Naive B cell (primary cell): ENCODE results near the gene ZBTB21. TPM values are rescaled to one million over a fixed set of nuclear protein-coding genes. Genes with fewer than 3 reads are reported as not detected.
A peak's percentile ranks its signal among the peaks of the same experiment; 100 is the strongest.

Source experiments
- ATAC-seq, 2 donors: fragments of 150-1000 bp; cut with Tn5 transposase; 2 replicates each; pipeline ENCODE4 v1.10.0; 2021; ENCODE audit warnings: low read depth in 2 of 2, mild to moderate bottlenecking in 2 of 2, moderate library complexity in 2 of 2
- DNase-seq: peaks from one replicate; pipeline ENCODE4 v3.0.0; 2022
- H3K27ac Mint-ChIP-seq, 6 donors: one replicate each; pipeline ENCODE4 v1.8.0; 2020 to 2022; ENCODE audit warnings: mild to moderate bottlenecking in 6 of 6, mixed read lengths in 6 of 6, moderate library complexity in 5 of 6, inconsistent platforms in 2 of 6
- H3K27me3 Mint-ChIP-seq, 3 donors: one replicate each; pipeline ENCODE4 v1.8.0; 2021 to 2022; ENCODE audit warnings: mixed read lengths in 3 of 3, mild to moderate bottlenecking in 1 of 3
- H3K36me3 Mint-ChIP-seq, 2 donors: one replicate each; pipeline ENCODE4 v1.8.0; 2020 to 2022; ENCODE audit warnings: mixed read lengths in 2 of 2, inconsistent platforms in 1 of 2, mild to moderate bottlenecking in 1 of 2
- H3K4me1 Mint-ChIP-seq, 3 donors: one replicate each; pipeline ENCODE4 v1.8.0; 2020 to 2022; ENCODE audit warnings: mixed read lengths in 3 of 3, inconsistent platforms in 1 of 3, mild to moderate bottlenecking in 1 of 3, moderate library complexity in 1 of 3
- H3K4me3 Mint-ChIP-seq, 8 donors: one replicate each; pipeline ENCODE4 v1.8.0; 2020 to 2022; ENCODE audit warnings: mild to moderate bottlenecking in 8 of 8, mixed read lengths in 8 of 8, moderate library complexity in 8 of 8, inconsistent platforms in 2 of 8
- H3K9me3 Mint-ChIP-seq, 7 donors: one replicate each; pipeline ENCODE4 v1.8.0; 2020 to 2022; ENCODE audit warnings: mixed read lengths in 7 of 7, mild to moderate bottlenecking in 5 of 7, inconsistent platforms in 2 of 7, moderate library complexity in 1 of 7
- polyA plus RNA-seq, 6 donors: library from polyadenylated mRNA; unstranded; fragments of 300-500 nt; fragmentation: Illumina TruSeq; gene quantifications; one replicate each; pipeline ENCODE4 v1.2.3, GENCODE V29; 2021; ENCODE audit warnings: low read depth in 6 of 6

The ZBTB21 gene
- polyA plus RNA-seq, 6 donors from 2014 or later = 4.9 to 17.1 (median 13.3) TPM

DNA sequence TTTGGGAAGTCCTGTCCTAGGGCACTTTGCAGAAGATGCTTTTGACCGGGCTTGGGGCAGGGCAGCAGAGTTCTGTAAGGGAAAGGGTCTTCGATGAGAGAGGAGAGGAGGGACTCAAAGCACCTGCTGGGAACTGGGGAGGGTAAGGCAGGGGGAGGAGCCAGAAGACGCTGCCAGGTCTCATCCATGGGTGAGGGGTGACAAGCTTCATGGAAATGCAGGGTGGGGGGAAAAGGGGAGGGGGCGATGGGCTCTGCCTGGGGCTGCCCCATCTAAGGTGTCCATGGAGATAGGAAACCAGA lies 35.5 kb downstream of the ZBTB21 start:
- DNase-seq (no peak), ATAC-seq (no peak)
- Mint-ChIP-seq H3K4me3 (no peak overlapping the region), H3K27me3 (peaks cover 0 to 5% (median 0%) of the 10 kb centered on the region in 3 donors), H3K27ac (peak overlapping the region in 1 of 6 donors; percentile 66), H3K9me3 (peaks cover 3 to 8% (median 8%) of the 10 kb centered on the region in 7 donors), H3K36me3 (peaks cover 0 to 9% of the 10 kb centered on the region in 2 donors), H3K4me1 (peaks cover 11 to 12% (median 11%) of the 10 kb centered on the region in 3 donors)

DNA sequence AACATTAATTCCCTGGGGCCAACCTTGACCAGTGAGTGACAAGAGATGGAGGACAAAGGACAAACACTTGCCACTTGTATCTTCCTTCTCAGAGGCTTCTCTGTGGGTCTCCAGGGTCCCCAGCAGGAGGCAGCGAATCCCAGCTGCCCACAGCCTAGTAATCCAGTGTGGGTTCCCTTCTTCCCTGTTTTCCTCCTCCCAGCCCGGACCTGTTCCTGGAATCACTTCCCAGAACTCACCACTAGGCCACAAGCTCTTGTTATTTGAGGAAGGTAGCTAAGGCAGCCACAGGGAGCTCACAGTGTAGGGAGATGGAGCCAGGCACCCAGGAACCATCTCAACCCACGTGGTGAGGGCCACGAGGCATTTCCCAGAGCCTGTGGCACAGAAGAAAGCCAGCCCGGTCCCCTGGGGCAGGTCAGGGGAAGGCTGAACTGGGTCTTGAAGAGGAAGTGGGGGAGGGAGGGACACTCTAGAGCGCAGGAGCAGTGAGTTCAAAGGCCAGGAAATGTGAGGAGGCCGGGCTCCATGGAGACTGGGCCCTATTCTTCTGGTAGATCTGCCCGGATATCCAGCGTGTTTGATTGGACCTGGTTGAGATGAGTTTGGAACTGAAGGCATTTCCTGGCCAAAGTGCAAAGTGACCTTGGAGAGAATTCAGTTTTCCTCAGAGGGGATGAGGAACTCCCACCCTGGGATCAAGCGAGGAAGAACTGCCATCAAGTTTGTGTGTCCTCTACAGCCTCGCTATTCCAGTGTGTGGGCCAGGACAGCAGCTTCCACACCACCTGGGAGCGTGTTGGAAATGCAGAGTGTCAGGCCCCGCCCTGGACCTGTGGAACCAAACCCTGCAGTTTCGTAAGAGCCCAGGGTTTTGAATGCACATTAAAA lies 36.1 kb downstream of the ZBTB21 start:
- Mint-ChIP-seq H3K36me3 (peaks cover 0 to 3% of the 10 kb centered on the region in 2 donors), H3K27me3 (no peaks in the 10 kb centered on the region), H3K4me3 (peak overlapping the region in 1 of 8 donors; percentile 21), H3K9me3 (peaks cover 1 to 3% (median 2%) of the 10 kb centered on the region in 7 donors), H3K27ac (peak overlapping the region in 1 of 6 donors; percentile 73), H3K4me1 (peaks cover 11 to 12% (median 11%) of the 10 kb centered on the region in 3 donors)
- DNase-seq (no peak), ATAC-seq (peak; percentile 28 to 60)

DNA sequence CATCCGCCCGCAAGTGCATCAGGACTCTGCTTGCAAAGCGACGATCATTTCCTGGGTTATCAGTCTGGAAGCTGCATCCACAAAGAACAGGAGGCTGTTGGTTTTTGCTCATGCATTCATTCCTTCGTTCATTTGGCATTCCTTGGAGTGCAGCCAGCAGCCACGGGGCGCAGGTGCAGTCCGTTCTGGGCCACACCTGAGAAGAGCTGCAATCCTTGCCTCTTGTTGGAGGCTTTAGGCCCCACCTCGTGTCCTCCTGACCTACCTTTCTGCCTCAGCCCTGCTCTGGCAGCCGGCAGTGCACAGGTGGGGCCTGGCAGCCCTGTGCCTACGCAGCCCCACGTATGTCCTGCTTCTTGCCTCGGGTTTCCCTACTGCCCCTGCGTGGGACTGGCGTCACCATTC lies 36.7 kb downstream of the ZBTB21 start:
- Mint-ChIP-seq H3K27me3 (no peaks in the 10 kb centered on the region), H3K36me3 (no peaks in the 10 kb centered on the region), H3K4me3 (no peak overlapping the region), H3K9me3 (no peaks in the 10 kb centered on the region), H3K4me1 (peaks cover 11 to 17% (median 11%) of the 10 kb centered on the region in 3 donors), H3K27ac (no peak overlapping the region)
- ATAC-seq (no peak), DNase-seq (no peak)

DNA sequence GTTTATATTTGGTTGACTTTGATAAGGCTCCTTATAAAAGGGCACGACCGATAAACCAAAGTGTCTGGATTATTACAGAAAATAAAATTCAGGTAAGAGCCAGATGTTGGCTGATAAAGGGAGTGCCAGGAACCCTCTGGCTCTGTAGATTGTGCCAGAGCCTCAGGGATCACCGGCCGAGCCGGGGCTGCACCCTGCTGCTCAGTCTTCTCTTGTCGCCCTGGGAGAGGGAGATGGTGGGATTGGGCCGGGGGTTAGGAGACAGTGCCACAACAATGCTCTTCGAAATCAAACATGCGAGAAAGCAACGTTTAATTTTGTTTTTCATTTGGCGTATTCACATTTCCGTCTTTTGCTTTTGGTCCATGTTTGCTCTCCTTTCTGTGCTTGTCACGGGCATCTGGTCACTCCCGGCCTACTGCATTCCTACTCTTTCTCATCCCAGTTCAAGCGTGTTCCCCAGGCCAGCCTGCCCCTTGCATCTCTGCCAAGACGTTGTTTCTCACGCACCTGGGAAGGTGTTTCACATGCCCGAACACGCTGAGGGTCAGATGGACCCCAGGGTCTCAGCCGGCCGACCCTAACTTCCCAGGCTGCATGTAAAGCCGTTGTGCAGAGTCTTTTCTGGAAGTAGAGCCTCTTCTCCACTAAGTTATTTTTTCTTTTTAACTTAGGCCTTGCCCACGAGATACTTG lies 37.5 kb downstream of the ZBTB21 start:
- no peak for ATAC-seq
- no peak overlapping the region for H3K27ac Mint-ChIP-seq
- DNase-seq = no peak
- H3K4me1 Mint-ChIP-seq = peaks cover 11 to 18% (median 11%) of the 10 kb centered on the region in 3 donors
- peaks cover 0 to under 1% (median 0%) of the 10 kb centered on the region in 3 donors for H3K27me3 Mint-ChIP-seq
- H3K4me3 Mint-ChIP-seq = no peak overlapping the region
- H3K9me3 Mint-ChIP-seq = no peaks in the 10 kb centered on the region
- no peaks in the 10 kb centered on the region for H3K36me3 Mint-ChIP-seq

DNA sequence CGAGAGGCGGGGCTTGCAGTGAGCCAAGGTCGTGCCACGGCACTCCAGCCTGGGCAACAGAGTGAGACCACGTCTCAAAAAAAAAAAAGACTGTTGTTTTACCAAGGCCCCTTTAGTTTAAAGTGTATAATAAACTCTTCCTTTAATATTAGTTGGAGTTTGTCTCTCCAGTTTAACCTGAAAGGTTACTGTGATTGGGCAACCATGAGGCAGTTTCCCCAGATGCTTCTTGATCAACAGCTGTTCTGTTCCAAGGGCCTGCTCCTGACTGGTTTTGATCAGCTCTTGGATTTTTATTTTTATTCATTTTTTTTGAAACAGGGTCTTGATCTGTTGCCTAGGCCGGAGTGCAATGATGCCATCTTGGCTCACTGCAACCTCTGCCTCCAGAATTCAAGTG lies 38.3 kb downstream of the ZBTB21 start:
- H3K9me3 Mint-ChIP-seq = no peaks in the 10 kb centered on the region
- peaks cover 11 to 18% (median 11%) of the 10 kb centered on the region in 3 donors for H3K4me1 Mint-ChIP-seq
- no peak overlapping the region for H3K27ac Mint-ChIP-seq
- peaks cover 0 to 8% (median 1%) of the 10 kb centered on the region in 3 donors for H3K27me3 Mint-ChIP-seq
- no peak for ATAC-seq
- no peaks in the 10 kb centered on the region for H3K36me3 Mint-ChIP-seq
- H3K4me3 Mint-ChIP-seq = no peak overlapping the region
- DNase-seq = no peak

DNA sequence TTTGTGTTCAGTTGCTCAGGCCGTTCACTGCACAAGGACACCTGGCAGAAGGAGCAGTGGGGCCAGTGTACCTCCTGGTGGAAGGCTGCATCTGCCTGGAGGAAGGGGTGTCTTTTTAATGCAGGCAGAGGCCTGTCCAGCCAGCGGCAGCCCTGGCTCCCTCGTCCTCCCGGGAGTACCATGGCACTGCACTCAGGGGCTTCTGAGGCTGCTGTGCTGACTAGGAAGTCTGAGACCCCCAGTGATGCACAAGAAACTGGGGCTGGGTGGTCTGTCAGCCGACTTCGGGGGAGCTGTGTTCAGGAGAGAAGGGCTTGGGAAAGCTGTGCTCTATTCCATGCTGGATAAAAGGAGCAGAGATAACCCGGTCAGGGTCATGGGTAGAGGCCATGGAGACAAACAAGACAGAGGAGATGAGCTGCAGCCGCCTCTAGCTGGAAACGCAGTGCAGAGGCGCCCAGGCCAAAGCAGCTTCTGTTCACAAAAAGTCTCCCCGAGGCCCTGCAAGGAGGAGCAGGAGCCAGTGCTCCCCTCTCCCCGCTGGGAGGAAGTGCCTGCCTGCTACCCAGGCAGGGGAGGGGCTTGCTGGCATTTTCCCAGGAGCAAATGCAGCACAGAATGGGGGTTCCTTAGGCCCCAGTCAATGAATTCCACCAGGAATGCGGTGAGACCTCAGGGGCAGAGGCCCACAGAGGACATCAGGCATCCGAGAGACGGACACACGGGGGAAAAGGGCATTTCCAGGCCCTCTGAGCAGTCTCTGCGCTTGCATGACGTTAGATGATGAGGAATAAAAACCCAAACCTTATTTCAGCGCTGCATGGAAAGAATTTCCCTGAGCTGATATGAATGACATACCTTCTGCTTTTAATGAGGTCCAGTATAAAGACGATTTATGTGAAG lies 39.2 kb downstream of the ZBTB21 start:
- H3K9me3 Mint-ChIP-seq = no peaks in the 10 kb centered on the region
- H3K4me1 Mint-ChIP-seq = peaks cover 11 to 18% (median 11%) of the 10 kb centered on the region in 3 donors
- H3K27me3 Mint-ChIP-seq = peaks cover 0 to 13% (median 5%) of the 10 kb centered on the region in 3 donors
- DNase-seq (no peak), ATAC-seq (no peak)
- no peaks in the 10 kb centered on the region for H3K36me3 Mint-ChIP-seq
- no peak overlapping the region for H3K27ac Mint-ChIP-seq
- no peak overlapping the region for H3K4me3 Mint-ChIP-seq

DNA sequence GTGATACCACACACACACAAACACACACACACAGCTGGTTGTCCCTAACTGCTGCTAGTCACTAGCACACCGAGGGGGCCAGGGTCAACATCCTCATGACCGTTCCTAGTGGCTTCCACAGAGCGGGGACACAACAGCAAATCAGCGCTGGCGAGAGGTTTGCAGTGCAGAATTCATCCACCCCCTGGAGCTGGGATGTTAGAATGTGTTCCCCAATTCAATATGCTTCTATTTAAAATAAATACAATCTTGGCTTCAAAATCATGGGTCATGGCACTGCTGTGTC lies 40.1 kb downstream of the ZBTB21 start:
- no peak for DNase-seq
- ATAC-seq = no peak
- no peaks in the 10 kb centered on the region for H3K9me3 Mint-ChIP-seq
- no peaks in the 10 kb centered on the region for H3K36me3 Mint-ChIP-seq
- peak overlapping the region in 1 of 8 donors; percentile 29 for H3K4me3 Mint-ChIP-seq
- peaks cover 5 to 17% (median 5%) of the 10 kb centered on the region in 3 donors for H3K27me3 Mint-ChIP-seq
- H3K27ac Mint-ChIP-seq = no peak overlapping the region
- peaks cover 14 to 24% (median 14%) of the 10 kb centered on the region in 3 donors for H3K4me1 Mint-ChIP-seq

DNA sequence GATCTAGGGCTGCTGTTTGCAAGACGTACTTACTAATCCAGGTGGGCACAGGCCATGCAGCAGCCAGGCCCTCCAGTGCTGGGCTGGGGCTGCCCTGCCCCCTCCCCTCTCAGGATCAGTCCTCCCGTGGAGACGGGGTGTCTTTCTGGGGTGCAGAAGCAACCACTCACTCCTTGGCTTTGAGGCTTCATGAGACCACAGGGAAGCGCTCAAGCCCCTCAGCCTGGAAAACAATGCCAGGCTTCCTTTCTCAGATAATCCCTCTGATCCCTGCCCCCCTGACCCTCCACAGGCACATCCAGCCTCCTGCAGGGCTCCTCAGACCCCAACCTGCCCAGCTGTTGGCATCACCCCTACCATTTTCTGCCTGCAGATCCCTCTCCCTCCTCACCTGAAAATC lies 42.5 kb downstream of the ZBTB21 start:
- Mint-ChIP-seq H3K9me3 (no peaks in the 10 kb centered on the region), H3K4me3 (no peak overlapping the region)

DNA sequence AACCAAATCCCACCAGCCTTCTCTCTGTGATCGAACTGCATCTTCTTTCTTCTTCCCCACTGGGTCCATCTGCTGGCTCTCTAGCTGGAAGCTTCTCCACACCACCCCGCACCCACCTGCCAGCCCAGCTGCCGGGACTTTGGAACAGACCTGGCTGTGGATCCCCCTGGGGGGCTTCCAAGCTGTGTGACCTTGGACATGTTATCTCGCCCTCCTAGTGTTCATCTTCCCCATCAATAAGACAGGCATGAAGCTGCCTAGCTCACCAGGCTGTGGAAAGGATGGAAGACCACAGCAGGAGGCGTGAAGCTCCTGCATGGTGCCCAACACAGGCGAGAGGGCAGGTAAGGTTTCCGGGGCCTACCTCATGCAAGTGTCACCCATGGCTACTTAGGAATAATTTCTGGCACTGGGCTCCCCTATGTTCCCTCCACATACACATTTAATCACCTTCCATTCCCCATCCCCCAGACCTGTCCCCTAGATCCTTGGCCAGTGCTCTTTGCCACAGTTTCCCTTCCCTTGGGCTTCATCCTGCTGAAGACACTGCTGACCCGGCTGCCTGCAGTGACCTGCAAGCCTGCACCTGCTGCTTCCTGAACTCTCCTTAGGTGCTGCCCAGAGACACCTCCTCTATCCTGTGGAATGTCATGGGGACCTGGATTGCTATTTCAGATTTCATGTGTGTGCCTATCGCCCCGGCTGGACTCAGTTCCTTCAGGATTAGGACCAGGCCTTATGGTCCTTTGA lies 43.1 kb downstream of the ZBTB21 start:
- Mint-ChIP-seq H3K4me1 (peaks cover 8 to 25% (median 12%) of the 10 kb centered on the region in 3 donors), H3K27me3 (peaks cover 5 to 24% (median 9%) of the 10 kb centered on the region in 3 donors), H3K27ac (peak overlapping the region in 2 of 6 donors; percentile 76 to 78), H3K4me3 (no peak overlapping the region), H3K9me3 (no peaks in the 10 kb centered on the region), H3K36me3 (no peaks in the 10 kb centered on the region)
- no peak for ATAC-seq
- no peak for DNase-seq

More for the DNA sequence above, 42.5 kb downstream of the ZBTB21 start:
- DNase-seq = no peak
- no peaks in the 10 kb centered on the region for H3K36me3 Mint-ChIP-seq
- peaks cover 5 to 19% (median 9%) of the 10 kb centered on the region in 3 donors for H3K27me3 Mint-ChIP-seq
- no peak for ATAC-seq
- H3K27ac Mint-ChIP-seq = peak overlapping the region in 1 of 6 donors; percentile 38
- H3K4me1 Mint-ChIP-seq = peaks cover 8 to 19% (median 10%) of the 10 kb centered on the region in 3 donors

DNA sequence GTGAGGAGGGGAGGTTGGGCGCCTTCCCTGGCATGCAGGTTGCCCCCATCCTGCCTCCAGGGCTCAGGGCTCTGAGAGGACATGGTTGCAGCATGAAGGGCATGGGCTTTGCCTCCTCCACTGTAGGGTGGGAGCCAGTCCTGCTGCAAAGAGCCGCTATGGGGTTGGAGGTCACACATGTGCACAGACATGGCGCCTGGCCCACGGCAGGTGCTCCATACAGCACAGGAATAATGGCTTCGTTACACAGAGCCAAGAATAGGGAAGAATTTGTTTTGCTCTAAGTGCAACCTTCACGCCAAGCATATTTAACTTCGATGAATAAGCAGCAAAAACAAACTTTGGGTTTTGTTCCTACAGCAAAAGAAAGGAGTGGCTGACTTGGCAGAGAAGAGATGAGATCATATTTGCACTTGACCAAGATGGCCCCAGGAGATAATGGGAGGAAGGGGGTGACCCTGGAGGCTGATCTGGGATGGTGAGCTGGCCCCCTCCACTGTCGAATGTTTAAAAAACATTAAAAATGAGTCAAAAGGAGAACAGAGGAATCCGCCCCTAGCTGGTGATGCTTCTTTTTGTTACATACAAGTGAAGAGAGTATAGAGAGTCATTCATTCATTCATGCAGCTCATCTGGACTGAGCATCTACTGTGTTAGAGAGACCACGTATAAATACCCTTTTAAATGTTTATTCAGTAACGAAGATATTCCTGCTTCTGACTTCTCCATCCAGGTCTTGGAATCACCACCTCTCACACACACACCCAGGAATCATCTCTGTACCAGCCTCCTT lies 43.9 kb downstream of the ZBTB21 start:
- H3K27me3 Mint-ChIP-seq = peaks cover 10 to 29% (median 17%) of the 10 kb centered on the region in 3 donors
- H3K36me3 Mint-ChIP-seq = no peaks in the 10 kb centered on the region
- ATAC-seq (no peak), DNase-seq (no peak)
- peak overlapping the region in 1 of 6 donors; percentile 78 for H3K27ac Mint-ChIP-seq
- no peaks in the 10 kb centered on the region for H3K9me3 Mint-ChIP-seq
- peaks cover 14 to 33% (median 20%) of the 10 kb centered on the region in 3 donors for H3K4me1 Mint-ChIP-seq
- no peak overlapping the region for H3K4me3 Mint-ChIP-seq

DNA sequence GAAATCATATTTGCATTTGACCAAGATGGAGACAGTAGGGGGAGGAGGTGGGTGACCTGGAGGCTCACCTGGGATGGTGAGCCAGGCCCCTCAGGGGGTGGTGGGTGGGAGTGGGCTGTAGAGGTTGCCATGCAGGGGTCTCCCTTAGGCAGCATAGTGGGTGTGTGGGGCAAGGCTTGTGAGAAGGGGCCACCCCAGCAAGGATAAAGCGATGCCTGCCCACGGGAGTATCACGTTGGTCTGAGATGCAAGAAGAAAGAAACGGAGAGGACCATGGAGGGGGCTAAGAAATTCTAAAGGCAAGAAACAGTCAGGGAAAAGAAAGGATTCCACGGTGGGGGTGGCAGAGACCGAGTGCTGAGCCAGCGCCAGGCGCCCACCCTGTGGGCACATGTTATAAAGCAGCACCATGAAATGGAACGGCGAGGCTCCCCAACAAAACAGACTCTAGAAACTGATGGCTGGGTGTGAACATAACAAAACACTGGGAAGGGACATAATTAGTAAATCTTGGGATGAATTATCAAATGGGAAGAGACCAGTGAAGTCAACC lies 44.6 kb downstream of the ZBTB21 start:
- ATAC-seq (no peak), DNase-seq (no peak)
- Mint-ChIP-seq H3K4me3 (no peak overlapping the region), H3K9me3 (no peaks in the 10 kb centered on the region), H3K27me3 (peaks cover 13 to 33% (median 22%) of the 10 kb centered on the region in 3 donors), H3K36me3 (no peaks in the 10 kb centered on the region), H3K4me1 (peaks cover 14 to 37% (median 24%) of the 10 kb centered on the region in 3 donors), H3K27ac (peak overlapping the region in 1 of 6 donors; percentile 58)

DNA sequence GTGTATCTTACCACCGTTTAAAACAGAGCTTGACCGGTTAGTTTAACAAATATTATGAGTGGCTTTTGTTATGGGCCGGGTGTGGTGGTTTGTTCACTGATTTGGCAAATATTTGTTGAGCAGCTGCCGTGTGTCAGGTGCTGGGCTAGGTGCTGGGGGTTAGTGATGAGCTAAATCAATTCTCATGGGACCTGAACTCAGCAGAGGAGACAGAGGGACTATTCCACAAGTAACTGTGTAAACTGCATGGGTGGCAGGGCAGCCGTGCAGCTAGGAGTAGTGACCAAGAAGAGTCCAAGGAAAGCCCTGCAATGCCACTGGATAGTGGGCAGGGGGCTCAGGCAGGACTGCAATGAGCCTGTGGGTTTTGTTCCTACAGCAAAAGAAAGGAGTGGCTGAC lies 45.1 kb downstream of the ZBTB21 start:
- no peaks in the 10 kb centered on the region for H3K36me3 Mint-ChIP-seq
- DNase-seq (peak; percentile 16), ATAC-seq (peak; percentile 73 to 76)
- H3K27ac Mint-ChIP-seq = peak overlapping the region in 2 of 6 donors; percentile 58 to 60
- no peaks in the 10 kb centered on the region for H3K9me3 Mint-ChIP-seq
- H3K4me3 Mint-ChIP-seq = no peak overlapping the region
- peaks cover 13 to 33% (median 22%) of the 10 kb centered on the region in 3 donors for H3K27me3 Mint-ChIP-seq
- H3K4me1 Mint-ChIP-seq = peaks cover 14 to 37% (median 24%) of the 10 kb centered on the region in 3 donors
